Parathyroid adenoma (tissue), 2 donors: Measurements from ENCODE around the gene SPEF2.

Experiments
- H2AFZ ChIP-seq: fragments of 300-600 bp; sonication (generic); one replicate; pipeline ENCODE4 v1.7.0; 2017; ENCODE audit warnings: antibody characterized with exemption, mild to moderate bottlenecking
- H3K27ac ChIP-seq: fragments of 300-600 bp; sonication (generic); one replicate; pipeline ENCODE4 v1.7.0; 2017
- H3K27me3 ChIP-seq: fragments of 300-600 bp; sonication (generic); one replicate; pipeline ENCODE4 v1.7.0; 2017; ENCODE audit warnings: low read length; ENCODE audit not compliant: control insufficient read depth, insufficient read depth
- H3K36me3 ChIP-seq: fragments of 300-600 bp; sonication (generic); one replicate; pipeline ENCODE4 v1.7.0; 2017; ENCODE audit warnings: low read length; ENCODE audit not compliant: control insufficient read depth, insufficient read depth
- H3K4me1 ChIP-seq: fragments of 300-600 bp; sonication (generic); one replicate; pipeline ENCODE4 v1.7.0; 2017; ENCODE audit warnings: control low read depth
- H3K4me2 ChIP-seq: fragments of 300-600 bp; sonication (generic); one replicate; pipeline ENCODE4 v1.7.0; 2017; ENCODE audit warnings: low read length
- H3K4me3 ChIP-seq: fragments of 300-600 bp; sonication (generic); one replicate; pipeline ENCODE4 v1.7.0; 2017; ENCODE audit warnings: low read depth, low read length
- H3K79me2 ChIP-seq: fragments of 300-600 bp; sonication (generic); one replicate; pipeline ENCODE4 v1.7.0; 2017; ENCODE audit warnings: control low read depth
- H3K9ac ChIP-seq: fragments of 300-600 bp; sonication (generic); one replicate; pipeline ENCODE4 v1.7.0; 2017; ENCODE audit warnings: mild to moderate bottlenecking
- H3K9me3 ChIP-seq: fragments of 300-600 bp; sonication (generic); one replicate; pipeline ENCODE4 v1.7.0; 2017; ENCODE audit warnings: low read length; ENCODE audit not compliant: control insufficient read depth
- TF ChIP-seq, protein P1 (sequence below): fragments of 300-600 bp; sonication (generic); IDR thresholded peaks from one replicate; pipeline ENCODE4 v1.7.0; 2017; ENCODE audit warnings: antibody characterized with exemption, mild to moderate bottlenecking
- donor health status: primary hyperparathyroidism.

Gene SPEF2

DNA sequence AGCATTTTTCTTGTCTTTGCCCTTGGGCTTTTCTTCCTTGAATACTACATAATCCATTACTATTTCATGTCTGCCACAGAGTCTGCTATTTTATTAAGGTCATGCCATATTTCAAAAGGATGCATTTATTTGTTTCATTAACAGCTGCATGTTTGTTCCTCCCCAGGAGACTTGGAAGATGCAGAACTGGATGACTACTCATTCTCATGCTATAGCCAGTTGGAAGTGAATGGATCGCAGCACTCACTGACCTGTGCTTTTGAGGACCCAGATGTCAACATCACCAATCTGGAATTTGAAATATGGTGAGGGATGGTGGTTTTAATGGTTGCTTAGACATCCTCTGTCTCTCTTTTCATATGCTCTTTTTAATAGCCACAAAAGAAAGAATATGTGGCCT lies 243.0 kb downstream of the SPEF2 start:
- no peaks in the 10 kb centered on the region for H3K36me3 ChIP-seq
- H3K4me2 ChIP-seq, result no peak overlapping the region
- no peak overlapping the region for H3K9ac ChIP-seq
- no peaks in the 10 kb centered on the region for H3K79me2 ChIP-seq
- H3K4me3 ChIP-seq, result no peak overlapping the region
- no peak overlapping the region for H2AFZ ChIP-seq
- no peak overlapping the region for H3K27ac ChIP-seq
- TF ChIP-seq, protein P1, sequence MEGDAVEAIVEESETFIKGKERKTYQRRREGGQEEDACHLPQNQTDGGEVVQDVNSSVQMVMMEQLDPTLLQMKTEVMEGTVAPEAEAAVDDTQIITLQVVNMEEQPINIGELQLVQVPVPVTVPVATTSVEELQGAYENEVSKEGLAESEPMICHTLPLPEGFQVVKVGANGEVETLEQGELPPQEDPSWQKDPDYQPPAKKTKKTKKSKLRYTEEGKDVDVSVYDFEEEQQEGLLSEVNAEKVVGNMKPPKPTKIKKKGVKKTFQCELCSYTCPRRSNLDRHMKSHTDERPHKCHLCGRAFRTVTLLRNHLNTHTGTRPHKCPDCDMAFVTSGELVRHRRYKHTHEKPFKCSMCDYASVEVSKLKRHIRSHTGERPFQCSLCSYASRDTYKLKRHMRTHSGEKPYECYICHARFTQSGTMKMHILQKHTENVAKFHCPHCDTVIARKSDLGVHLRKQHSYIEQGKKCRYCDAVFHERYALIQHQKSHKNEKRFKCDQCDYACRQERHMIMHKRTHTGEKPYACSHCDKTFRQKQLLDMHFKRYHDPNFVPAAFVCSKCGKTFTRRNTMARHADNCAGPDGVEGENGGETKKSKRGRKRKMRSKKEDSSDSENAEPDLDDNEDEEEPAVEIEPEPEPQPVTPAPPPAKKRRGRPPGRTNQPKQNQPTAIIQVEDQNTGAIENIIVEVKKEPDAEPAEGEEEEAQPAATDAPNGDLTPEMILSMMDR, result no peak
- no peaks in the 10 kb centered on the region for H3K9me3 ChIP-seq
- no peaks in the 10 kb centered on the region for H3K4me1 ChIP-seq
- no peaks in the 10 kb centered on the region for H3K27me3 ChIP-seq

GRCh38 chr5:35861718-35862117 lies 244.1 kb downstream of the SPEF2 start:
- Histone ChIP-seq H3K27ac (no peak overlapping the region), H3K4me2 (no peak overlapping the region), H3K9me3 (no peaks in the 10 kb centered on the region), H3K79me2 (no peaks in the 10 kb centered on the region), H2AFZ (no peak overlapping the region), H3K4me1 (no peaks in the 10 kb centered on the region), H3K9ac (no peak overlapping the region), H3K36me3 (no peaks in the 10 kb centered on the region), H3K27me3 (no peaks in the 10 kb centered on the region), H3K4me3 (no peak overlapping the region)
- TF ChIP-seq, protein P1, result no peak

DNA sequence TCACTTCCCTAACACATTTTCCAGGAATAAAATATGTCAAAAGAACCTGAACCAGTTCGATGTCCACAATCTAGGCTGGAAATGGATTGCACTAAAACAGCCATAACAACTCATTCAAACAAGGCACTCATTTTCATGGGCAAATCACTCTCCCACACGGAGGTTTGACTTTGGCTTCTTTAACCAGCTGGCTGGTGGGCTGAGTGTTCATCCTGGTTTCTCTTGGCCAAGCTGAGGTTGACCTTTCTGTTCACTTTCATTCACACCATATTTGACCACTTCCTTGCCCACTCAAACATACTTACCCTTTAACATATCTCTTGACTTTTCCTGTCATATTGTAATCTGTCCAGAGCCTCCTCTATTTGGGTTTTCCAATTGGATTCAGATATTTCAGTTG lies 244.5 kb downstream of the SPEF2 start:
- no peak overlapping the region for H3K4me3 ChIP-seq

DNA sequence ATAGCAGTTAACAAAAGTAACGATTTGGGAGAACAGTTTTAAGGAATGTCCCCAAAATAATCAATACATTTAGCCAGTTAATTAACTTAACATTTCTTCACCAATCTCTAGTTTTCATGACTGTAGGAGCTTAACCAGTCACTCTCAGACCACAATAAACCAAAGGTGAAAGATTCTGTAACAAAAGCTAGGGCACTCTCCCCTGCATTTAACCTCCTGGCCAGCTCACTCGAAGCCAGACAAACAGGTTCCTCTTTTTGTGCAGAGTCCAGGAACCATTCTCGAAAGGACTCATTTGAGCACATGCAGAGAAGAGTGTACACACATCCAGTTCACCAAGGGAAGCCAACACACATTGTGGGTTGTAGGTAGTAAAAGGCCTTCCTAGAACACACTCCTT lies 245.5 kb downstream of the SPEF2 start:
- Histone ChIP-seq H3K27me3 (no peaks in the 10 kb centered on the region), H3K27ac (no peak overlapping the region), H3K9me3 (no peaks in the 10 kb centered on the region), H3K4me1 (no peaks in the 10 kb centered on the region), H2AFZ (no peak overlapping the region), H3K36me3 (no peaks in the 10 kb centered on the region), H3K4me2 (no peak overlapping the region), H3K79me2 (no peaks in the 10 kb centered on the region), H3K9ac (no peak overlapping the region), H3K4me3 (no peak overlapping the region)
- TF ChIP-seq, protein P1, result no peak

More for the DNA sequence above, 244.5 kb downstream of the SPEF2 start:
- no peak overlapping the region for H3K27ac ChIP-seq
- H3K79me2 ChIP-seq, result no peaks in the 10 kb centered on the region
- no peaks in the 10 kb centered on the region for H3K27me3 ChIP-seq
- H3K36me3 ChIP-seq, result no peaks in the 10 kb centered on the region
- no peaks in the 10 kb centered on the region for H3K9me3 ChIP-seq
- no peak overlapping the region for H2AFZ ChIP-seq
- no peak overlapping the region for H3K9ac ChIP-seq
- TF ChIP-seq, protein P1, result no peak
- H3K4me1 ChIP-seq, result no peaks in the 10 kb centered on the region
- no peak overlapping the region for H3K4me2 ChIP-seq
